Activated T-helper 9 cell treated with anti-CD3 and anti-CD28 coated beads, Interleukin-2, amount 50 U/mL, for 16 hours (primary cell): ENCODE measurements around the gene LMAN2.
"Not testable (repeated sequence)": the region's sequence is repeated elsewhere in the genome, so short reads cannot be mapped to it uniquely, and the experiment has no call there.

Source experiments
- DNase-seq: peaks from one replicate; pipeline ENCODE4 v3.0.0-alpha.2; 2020; ENCODE audit warnings: low read depth

The LMAN2 gene

DNA sequence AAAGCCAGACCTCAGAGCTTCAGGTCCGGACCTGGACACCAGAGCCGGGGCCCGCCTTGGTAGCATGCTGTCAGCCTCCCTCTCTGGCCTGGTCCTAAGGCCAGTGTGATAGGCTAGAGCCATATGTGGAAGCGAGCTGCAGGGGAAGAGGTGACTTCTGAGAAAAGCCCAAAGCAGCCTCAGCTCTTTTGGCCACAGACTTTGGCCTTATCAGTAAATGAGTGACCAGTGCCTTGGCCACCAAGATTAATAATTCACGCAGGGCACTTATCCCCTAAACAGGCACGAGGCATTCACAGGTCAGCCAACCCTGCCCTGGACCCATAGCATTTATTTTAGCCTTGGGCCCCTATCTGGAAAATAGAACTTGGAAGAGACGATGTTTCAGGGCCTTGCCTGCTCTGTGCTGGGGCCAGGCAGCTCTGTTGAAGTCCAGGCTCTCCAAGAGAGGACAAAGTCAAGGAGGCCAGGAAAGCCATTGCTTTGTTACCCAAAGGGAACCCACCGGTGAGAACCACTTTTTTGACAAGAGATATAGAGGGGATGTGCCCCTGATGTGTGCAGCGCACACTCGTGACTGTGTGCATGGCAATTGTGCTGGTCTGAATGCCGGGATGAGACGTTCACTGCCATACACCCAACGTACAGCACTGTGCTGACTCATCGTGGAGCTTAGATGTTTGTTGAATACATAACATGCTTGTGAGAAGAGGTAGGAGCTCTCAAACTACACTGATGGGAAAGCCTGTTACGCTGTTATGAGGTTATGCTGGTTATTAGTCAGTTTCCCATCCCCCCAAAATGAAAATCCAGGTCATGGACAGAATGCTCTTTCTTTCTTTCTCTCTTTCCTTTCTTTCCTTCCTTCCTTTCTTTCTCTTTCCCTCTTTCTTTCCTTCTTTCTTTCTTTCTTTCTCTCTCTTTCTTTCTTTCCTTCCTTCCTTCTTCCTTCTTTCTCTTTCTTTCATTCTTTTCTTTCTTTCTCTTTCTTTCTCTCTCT is 27.7 kb upstream of the LMAN2 start:
- DNase-seq = no peak

DNA sequence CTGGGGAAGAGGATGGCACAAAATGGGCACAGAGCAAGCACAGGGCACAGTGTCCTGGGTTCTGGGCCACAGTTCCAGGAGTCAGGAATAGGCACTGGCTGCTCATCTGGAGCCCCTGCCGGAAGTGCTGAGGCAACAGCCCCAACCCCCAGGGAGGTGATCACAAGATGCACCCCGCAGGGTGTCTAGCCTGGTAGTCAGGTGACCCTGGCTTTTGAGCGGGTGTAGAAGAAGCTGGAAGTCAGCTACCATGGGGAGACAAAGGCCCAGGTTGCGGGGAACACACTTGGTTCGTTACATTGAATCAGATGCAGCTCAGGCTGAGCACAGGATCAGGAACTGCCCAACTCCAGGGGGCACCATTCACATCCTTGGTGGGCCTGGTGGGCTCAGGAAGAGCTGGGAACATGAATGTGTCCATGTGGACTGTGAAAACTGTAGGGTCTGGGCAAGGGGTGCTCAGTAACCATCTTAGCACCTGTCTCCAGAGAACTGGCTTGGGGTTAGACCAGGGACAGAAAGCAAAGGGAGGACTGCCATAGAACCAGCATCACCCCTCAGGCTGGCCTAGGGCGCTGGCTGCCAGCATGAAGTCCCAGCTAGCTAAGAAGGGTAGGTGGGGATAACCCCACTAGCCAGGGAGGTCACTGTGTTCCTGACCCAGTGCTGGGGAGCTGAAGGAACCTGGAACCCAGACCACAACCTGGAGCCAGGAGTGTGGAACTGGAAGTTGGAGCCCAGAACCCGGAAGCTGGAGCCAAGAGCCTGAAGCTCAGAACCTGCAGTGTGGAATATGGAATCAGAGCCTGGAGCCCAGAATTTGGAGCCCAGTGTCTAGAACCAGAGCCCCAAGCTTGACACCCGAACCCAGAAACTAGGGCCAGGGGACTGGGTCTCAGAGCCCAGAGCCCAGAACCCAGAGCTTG is 26.6 kb upstream of the LMAN2 start:
- DNase-seq = no peak

DNA sequence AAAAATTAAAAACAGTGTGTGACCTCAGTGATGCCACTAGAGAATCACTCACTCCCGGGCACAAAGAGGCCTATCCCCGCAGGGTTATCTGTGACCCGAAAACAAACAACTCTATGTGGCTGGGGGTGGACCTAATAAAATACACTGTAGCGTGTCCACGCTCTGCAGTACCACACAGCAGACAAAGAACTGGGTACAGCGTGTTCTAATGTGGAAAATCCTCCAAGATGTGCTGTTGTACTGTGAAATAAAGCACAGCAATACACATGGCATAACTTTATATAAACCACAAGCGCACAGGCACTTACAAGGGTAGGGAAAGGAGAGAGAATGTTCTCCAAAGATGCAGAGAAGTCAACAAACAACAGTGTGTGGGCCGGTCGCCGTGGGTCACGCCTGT is 24.6 kb upstream of the LMAN2 start:
- DNase-seq = no peak

DNA sequence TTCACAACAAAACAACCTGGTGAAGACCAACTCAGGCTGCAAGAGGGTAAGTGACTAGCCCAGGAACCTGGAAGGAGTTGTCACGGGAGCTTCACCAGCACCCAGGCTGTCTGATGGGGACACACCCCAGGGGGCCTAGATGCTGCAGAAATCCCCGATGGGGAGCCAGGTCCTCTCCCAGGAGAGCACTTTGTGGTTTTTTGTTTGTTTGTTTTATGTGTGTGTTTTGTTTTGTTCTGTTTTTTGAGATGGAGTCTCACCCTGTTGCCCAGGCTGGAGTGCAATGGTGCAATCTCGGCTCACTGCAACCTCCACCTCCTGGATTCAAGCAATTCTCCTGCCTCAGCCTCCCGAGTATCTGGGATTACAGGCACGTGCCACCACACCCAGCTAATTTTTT is 24.0 kb upstream of the LMAN2 start:
- DNase-seq = not testable (repeated sequence)

DNA sequence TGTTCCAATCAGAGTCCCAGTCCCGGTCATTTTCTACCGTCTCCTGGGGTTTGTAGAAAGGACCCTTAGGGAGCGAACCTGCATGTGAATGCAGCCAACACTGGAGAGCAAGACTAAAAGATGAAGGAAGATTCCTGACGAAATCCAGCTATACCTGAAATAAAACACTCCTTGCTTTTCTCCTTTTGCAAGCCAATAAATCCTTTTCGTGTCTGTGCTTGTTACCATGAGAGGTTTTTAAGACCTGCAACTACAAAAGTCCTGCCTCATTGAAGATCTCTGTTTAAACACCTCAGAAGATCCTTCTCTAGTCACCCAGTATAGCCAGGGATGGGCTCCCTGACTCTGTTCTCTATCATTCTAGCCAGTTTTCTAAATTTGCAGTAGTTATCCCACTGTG is 22.7 kb upstream of the LMAN2 start:
- DNase-seq = no peak

DNA sequence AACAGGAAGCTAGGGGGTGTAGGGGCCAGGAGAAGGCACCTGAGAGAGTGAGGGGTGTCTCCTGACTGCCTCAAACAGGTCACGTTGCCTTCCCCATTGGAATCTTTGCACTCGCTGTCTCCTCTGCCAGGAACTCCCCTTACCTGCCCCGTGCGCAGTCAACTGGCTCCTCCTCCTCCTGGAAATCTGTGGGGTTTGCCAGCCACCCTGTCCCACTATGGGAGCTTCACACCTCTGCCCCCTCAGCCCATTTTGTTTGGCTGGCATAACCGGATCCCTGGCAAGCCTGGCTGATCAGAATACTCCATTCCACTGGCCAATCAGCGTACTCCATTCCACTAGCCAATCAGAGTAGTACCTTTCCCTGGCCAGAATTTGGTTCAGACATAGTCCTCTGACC is 22.3 kb upstream of the LMAN2 start:
- DNase-seq = no peak

DNA sequence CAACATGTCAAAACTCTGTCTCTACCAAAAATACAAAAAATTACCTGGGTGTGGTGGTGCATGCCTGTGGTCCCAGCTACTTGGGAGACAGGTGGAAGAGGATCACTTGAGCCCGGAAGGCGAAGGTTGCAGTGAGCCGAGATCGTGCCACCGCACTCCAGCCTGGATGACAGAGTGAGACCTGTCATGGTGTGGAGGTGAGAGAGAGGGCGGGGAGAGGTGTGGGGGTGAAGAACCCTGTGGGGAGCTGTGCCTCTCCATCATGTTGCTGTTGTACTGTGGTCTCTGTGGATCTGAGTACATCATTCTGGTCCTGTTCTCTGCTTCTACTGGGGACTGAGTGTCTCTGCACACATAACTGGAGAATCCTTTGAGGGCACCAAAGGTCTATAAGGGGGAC is 21.4 kb upstream of the LMAN2 start:
- DNase-seq = no peak

DNA sequence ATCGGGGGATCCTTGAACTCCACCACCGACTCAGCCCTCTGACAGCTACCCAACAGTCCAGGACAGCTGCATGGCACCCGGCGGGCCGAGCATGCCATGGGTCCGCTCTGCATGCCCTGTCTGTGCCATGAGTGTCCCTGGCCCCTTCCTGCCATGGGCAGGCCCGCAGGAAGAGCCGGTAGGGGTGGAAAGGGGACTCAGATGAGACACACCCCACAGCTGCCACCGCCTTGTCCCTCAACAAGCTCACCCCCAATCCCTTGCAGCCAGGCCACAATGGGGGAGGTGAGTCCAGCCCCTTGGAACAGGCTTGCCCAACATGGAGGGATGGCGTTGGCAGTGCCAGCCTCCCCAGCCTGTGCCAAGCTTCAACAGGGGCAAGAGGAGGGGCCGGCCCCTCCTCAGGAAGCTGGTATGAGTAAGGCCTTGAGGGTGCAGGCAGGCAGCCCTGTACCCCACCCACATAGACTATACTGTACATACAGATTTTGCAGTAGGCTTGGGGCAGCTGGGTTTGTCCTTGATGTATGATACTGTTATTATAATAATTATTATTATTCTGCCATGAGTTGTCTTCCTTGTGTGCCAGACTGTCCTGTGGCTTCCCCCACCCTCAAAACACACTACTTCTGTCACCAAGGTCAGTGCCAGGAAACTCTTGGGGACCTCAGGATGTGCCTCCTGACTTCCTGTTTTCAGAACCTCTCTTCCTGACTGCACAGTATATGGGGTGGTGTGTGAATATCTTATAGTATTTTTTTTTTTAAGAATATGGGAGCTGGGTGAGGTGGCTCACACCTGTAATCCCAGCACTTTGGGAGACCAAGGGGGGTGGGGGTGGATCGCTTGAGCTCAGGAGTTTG is 20.8 kb upstream of the LMAN2 start:
- DNase-seq = no peak

DNA sequence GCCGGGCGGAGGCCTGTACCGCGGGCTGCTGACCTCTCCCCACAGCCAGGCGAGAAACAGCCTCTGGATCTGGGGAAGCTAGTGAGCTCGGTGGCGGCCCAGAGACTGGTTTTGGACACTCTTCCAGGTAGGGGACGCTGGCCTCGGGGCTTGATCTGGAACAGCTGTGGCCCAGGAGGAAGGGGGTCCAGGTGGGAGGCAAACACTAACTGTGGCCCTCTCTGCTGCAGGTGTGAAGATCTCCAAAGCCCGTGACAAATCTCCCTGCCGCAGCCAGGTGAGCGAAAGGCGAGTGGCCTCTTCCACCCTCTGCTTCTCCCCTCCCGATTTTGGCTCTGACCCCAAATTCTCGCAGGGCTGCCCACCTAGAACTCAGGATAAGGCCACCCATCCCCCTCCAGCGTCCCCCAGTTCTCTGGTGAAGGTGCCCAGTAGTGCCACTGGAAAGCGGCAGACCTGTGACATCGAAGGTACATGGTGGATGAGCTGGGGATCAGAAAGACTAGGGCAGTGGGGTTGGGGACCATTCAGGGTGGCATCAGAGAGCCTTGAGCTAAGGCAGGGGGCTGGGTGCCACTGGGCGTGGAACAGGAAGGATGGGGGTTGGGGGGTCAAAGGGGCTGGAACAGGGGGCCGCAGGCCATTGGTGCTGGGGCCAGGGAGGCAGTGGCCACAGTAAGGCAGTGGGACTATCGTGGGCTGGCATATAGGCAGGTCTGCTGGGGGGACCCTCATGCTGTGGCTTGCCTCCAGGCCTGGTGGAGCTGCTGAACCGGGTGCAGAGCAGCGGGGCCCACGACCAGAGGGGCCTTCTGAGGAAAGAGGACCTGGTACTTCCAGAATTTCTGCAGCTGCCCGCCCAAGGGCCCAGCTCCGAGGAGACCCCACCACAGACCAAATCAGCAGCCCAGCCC is 19.9 kb upstream of the LMAN2 start:
- DNase-seq = no peak

DNA sequence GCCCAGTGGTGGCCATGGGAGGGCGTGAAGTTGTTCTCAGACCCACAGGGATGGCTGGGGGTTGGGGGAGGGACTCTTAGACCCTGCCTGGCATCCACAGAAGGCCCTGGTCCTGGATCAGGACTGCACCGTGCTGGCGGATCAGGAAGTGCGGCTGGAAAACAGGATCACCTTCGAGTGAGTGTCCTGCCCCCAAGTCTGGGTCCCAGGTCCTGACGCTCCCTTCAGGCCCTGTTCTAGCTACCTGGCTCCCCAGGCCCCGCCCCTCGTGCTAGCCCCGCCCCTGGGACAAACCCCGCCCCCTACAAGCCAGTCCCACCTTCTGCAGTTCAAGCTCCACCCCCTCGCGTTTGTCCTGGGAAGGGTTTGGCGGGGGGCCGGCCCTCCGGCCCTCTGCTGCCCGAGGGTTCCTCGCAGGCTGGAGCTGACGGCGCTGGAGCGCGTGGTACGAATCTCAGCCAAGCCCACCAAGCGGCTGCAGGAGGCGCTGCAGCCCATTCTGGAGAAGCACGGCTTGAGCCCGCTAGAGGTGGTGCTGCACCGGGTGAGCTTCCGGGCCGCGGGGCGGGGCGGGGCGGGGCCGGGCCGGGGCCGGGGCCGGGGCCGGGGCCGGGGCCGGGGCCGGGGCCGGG is 19.1 kb upstream of the LMAN2 start:
- DNase-seq = no peak

DNA sequence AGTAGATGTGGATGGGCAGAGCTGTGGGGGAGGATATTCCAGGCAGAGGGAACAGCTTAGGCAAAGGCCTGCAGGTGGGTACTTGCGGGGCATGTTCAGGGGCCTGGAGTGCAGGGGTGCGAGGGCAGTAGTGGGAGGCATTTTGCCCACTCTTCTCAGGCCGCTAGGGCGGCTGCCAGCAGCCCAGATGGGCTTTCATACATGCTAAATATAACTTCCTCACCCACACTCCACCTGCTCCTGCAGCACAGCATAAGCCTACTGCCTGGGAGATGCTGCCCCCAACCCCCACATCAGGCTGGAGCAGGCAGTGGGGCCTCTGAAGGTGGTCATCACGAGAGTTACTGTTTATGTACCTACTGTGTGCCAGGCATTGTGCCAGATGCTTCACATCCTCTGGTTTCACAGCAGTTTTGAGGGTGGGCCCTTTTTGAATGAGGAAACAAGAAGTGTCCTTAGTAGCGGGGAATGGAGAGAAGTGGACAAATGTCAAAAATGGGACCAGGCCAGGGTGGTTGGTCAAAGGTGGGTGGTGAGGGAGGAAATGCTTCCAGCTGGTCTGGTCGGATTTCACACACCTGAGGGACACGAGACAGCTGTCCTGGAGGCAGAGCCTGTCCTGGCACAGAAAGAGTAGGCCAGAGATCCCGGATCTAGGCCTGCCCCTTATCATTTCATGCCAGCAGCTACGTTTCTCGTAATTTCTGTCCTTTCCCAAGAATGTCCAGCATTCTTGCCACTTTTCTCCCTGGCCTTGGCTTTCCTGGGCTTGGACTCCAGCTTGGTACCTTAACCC is 18.4 kb upstream of the LMAN2 start:
- no peak for DNase-seq

DNA sequence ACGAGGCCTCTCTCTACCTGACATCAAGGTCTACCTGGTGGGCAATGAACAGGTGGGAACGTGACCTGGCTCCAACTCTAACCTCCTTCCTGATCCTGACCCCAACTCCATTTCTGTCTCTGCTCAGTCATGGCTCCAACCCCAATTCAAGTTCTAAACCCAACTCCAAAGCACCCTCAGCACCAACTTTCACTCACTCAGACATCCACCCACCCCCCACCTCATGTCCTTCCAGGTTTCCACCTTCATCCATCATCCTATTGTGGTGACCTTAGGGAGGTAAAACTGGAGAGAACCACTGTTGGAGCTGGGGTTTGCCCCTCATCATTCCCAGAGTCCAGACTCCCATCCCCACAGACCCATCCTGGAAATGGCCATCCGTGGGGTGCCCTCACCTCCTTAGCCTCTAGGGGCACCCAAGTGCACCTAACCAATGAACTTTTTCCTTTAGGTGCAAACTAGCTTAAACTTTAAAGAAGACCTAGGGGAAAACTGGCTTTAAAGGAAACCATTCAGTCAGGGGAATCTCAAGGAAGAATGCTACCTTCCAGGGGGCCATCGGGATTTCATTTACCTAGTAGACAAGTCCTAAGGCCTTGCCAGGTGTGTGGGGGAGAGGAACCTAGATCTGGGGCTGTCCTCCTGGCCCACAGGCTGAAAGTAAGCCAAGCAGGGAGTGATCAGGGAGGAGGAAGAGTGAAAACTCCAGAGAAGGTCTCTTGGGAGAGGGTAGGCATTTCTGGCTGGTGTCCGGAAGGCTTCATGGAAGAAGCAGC is 17.6 kb upstream of the LMAN2 start:
- DNase-seq = no peak

DNA sequence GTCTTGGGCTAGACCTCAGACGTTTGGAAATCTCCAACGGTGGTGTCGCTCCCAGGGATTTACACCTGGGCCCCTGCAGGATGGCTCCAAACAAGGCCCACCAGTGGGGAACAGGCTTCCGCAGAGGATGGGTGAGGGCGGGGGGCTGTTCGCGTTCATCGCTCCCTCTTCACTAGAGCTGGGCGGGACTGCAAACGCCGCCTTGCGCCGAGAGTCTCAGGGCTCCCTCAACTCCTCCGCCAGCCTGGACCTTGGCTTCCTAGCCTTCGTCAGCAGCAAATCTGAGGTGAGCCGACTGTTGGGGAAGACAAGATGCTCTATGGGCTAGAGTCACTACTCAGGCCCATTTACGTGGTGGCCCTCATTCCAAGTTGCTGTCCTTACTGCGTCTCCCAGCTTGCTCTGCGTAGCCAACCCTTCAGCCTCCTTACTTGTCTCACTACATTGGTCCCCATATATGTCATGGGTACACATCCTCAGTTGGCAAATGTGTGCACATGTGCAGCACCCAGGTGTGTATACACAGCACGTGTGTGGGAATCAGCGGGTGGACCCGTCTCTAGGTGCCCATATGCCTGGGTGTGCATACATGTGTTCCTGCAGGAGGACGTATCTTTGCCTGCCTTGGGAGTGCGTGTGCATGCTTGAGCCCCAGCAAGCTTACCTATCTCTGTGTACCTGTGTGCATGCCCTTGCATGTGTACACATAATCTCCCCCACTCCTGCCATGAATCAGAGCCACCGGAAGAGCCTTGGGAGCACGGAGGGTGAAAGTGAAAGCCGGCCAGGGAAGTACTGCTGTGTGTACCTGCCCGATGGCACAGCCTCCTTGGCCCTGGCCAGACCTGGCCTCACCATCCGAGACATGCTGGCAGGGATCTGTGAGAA is 16.8 kb upstream of the LMAN2 start:
- DNase-seq = no peak

DNA sequence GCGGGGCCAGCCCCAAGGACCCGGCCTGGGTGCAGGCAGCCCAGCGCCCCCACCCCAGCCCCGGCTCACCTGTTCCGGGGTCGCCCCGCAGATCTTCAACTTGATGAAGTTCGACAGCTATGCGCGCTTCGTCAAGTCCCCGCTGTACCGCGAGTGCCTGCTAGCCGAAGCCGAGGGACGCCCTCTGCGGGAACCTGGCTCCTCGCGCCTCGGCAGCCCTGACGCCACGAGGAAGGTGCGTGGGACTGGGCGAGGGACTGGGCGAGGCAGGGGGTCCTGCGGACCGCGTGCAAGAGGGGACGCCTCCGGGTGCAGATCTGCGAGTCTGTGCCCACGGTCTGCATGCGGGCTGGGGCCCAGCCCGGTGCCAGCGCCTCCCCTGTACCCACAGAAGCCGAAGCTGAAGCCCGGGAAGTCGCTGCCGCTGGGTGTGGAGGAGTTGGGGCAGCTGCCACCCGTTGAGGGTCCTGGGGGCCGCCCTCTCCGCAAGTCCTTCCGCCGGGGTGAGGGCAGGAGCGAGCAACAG is 15.9 kb upstream of the LMAN2 start:
- no peak for DNase-seq

DNA sequence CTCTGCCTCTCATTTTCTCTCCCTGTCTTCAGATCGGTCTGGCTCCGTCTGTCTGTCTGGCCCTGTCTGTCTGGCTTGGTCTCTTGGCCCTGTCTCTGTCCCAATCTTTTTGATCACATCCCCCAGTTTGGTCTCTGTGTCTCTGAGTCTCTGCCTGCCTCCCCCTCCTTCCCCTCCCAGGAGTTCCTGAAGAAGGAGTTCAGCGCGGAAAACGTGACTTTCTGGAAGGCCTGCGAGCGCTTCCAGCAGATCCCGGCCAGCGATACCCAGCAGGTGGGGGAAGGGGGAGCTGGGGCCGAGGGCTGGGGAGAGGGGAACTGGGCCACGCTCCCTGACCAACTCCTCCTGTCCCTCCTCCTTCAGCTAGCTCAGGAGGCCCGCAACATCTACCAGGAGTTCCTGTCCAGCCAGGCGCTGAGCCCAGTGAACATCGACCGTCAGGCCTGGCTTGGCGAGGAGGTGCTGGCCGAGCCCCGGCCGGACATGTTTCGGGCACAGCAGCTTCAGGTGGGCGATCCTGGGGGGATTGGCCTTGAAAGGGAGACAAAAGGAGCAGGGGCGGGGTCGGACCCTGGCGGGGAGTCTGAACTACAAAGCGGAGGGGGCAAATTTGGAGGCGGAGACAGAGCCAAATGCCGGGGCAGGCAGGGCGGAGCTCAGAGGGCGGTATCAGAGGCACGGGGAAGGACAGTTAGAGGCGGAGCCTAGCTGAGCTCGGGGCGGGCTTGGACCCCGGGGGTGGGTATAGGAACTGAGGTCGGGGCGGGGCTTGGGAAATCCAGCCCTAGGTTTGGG is 15.3 kb upstream of the LMAN2 start:
- DNase-seq = no peak

DNA sequence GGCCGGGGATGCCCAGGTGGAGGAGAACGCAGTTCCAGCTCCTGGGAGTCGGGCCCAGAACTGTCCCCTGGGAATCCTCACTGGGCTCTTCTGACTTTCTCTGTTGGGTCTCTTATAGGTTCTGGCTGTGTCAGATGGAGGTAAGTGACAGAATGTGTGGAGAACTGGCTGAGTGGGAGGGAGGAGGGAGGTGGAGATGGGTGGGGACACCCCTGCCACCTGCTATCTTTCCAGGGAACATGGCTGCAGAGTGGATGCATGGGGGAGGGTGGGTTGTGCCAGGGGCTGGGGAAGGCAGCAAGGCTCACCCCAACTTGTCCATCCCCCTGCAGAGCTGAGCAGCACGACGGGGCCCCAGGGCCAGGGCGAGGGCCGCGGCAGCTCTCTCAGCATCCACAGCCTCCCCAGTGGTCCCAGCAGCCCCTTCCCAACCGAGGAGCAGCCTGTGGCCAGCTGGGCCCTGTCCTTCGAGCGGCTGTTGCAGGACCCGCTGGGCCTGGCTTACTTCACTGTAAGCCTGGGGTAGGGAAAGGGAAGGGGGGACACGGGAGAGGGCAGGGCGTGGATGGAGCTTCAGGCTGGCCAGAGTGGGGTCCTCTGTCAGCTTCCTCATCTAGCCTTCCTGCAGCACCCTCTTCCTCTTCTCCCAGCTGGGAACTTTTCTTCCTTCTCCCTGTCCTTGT is 14.5 kb upstream of the LMAN2 start:
- no peak for DNase-seq
